Measurements from ENCODE around the gene TUFT1.

GRCh38 chr1:151553659-151554058 is 13.6 kb downstream of the TUFT1 start:
- TF ChIP-seq CTCF (IDR thresholded peaks at IDR 0.05): no peak
- no peak for TF ChIP-seq EP300 (IDR thresholded peaks at IDR 0.05)
- TF ChIP-seq POLR2AphosphoS5 (IDR thresholded peaks at IDR 0.05): no peak
- no peak for TF ChIP-seq POLR2A (IDR thresholded peaks at IDR 0.05)

Measured in stomach (tissue), 4 donors.